ENCODE data around the gene CHD9. TPM values are rescaled to one million over a fixed set of nuclear protein-coding genes. Genes with fewer than 3 reads are reported as not detected.

The CHD9 gene
- total RNA-seq, 4 donors from 2014 or later = 24.5 to 84.0 (median 48.2) TPM

- Histone ChIP-seq H3K27me3 (no peaks in the 10 kb centered on the region), H3K9me3 (no peaks in the 10 kb centered on the region), H3K27ac (peak overlapping the region; percentile 1 to 94 (median 75)), H3K4me3 (no peak overlapping the region), H3K4me1 (peaks cover 41 to 52% of the 10 kb centered on the region in 2 donors), H3K36me3 (no peaks in the 10 kb centered on the region)
- TF ChIP-seq CTCF (IDR thresholded peaks at IDR 0.05 in 4 of 5, conservative IDR thresholded peaks at IDR 0.05 in 1 of 5) = no peak
- no peak for TF ChIP-seq POLR2A (IDR thresholded peaks at IDR 0.05)
- ATAC-seq = peak; percentile 17 to 32
- DNase-seq = peak; percentile 38 to 71
- intact Hi-C loops (cut with DNase I; ENCODE audit: low total_unique reads) (loop anchor here (5.0 to 10.0 kb wide), 3 partner anchors 224 to 446 kb away; partner anchors contain the start of genes AKTIP and RBL2), in situ Hi-C loops (cut with MboI; ENCODE audit: low sequenced_read_pairs in 4 of 4) (loop anchor here (5.0 to 25.0 kb wide), 5 partner anchors 96 to 149 kb away; no protein-coding TSS in a partner anchor)
These were observed 3.6 kb downstream of the CHD9 start for GRCh38 chr16:53058441-53058840.

- intact Hi-C loops (cut with DNase I; ENCODE audit: low total_unique reads) = loop anchor here (5.0 to 10.0 kb wide), 3 partner anchors 223 to 446 kb away; partner anchors contain the start of genes AKTIP and RBL2
- H3K9me3 ChIP-seq = no peaks in the 10 kb centered on the region
- no peak for TF ChIP-seq CTCF (IDR thresholded peaks at IDR 0.05 in 4 of 5, conservative IDR thresholded peaks at IDR 0.05 in 1 of 5)
- TF ChIP-seq POLR2A (IDR thresholded peaks at IDR 0.05) = no peak
- no peaks in the 10 kb centered on the region for H3K36me3 ChIP-seq
- in situ Hi-C loops (cut with MboI; ENCODE audit: low sequenced_read_pairs in 4 of 4) = loop anchor here (5.0 to 25.0 kb wide), 5 partner anchors 96 to 148 kb away; no protein-coding TSS in a partner anchor
- H3K4me1 ChIP-seq = peaks cover 44 to 52% of the 10 kb centered on the region in 2 donors
- ATAC-seq = no peak
- H3K27me3 ChIP-seq = no peaks in the 10 kb centered on the region
- DNase-seq = no peak
- H3K4me3 ChIP-seq = no peak overlapping the region
- peak overlapping the region in 3 of 4 donors; percentile 60 to 94 (median 90) for H3K27ac ChIP-seq
These were observed 4.1 kb downstream of the CHD9 start for GRCh38 chr16:53058882-53059281.

GRCh38 chr16:53059672-53060071 is 4.9 kb downstream of the CHD9 start:
- H3K27me3 ChIP-seq = no peaks in the 10 kb centered on the region
- no peaks in the 10 kb centered on the region for H3K9me3 ChIP-seq
- intact Hi-C loops (cut with DNase I; ENCODE audit: low total_unique reads) = loop anchor here (5.0 to 10.0 kb wide), 3 partner anchors 223 to 445 kb away; partner anchors contain the start of genes AKTIP and RBL2
- H3K4me1 ChIP-seq = peaks cover 46% of the 10 kb centered on the region in 2 donors
- H3K4me3 ChIP-seq = no peak overlapping the region
- ATAC-seq = no peak
- in situ Hi-C loops (cut with MboI; ENCODE audit: low sequenced_read_pairs in 4 of 4) = loop anchor here (5.0 to 25.0 kb wide), 5 partner anchors 95 to 148 kb away; no protein-coding TSS in a partner anchor
- H3K36me3 ChIP-seq = no peaks in the 10 kb centered on the region
- DNase-seq = no peak
- no peak for TF ChIP-seq CTCF (IDR thresholded peaks at IDR 0.05 in 4 of 5, conservative IDR thresholded peaks at IDR 0.05 in 1 of 5)
- TF ChIP-seq POLR2A (IDR thresholded peaks at IDR 0.05) = no peak
- no peak overlapping the region for H3K27ac ChIP-seq

- intact Hi-C loops (cut with DNase I; ENCODE audit: low total_unique reads) (no loop called here), in situ Hi-C loops (cut with MboI; ENCODE audit: low sequenced_read_pairs in 4 of 4) (loop anchor here in 2 of 4 donors (25.0 kb wide), 1 partner anchor 101 kb away; no protein-coding TSS in a partner anchor)
- Histone ChIP-seq H3K4me3 (no peak overlapping the region), H3K36me3 (no peaks in the 10 kb centered on the region), H3K9me3 (no peaks in the 10 kb centered on the region), H3K27ac (peak overlapping the region in 3 of 4 donors; percentile 33 to 59 (median 44)), H3K4me1 (peaks cover 45 to 52% of the 10 kb centered on the region in 2 donors), H3K27me3 (no peaks in the 10 kb centered on the region)
- TF ChIP-seq CTCF (IDR thresholded peaks at IDR 0.05 in 4 of 5, conservative IDR thresholded peaks at IDR 0.05 in 1 of 5) (no peak), POLR2A (IDR thresholded peaks at IDR 0.05) (no peak)
- DNase-seq (no peak), ATAC-seq (no peak)
These were observed 6.5 kb downstream of the CHD9 start for GRCh38 chr16:53061256-53061655.

Data from gastrocnemius medialis (tissue), 4 donors.